Testis (tissue), 2 donors: ENCODE results near the gene ARL15.

Source experiments
- POLR2A ChIP-seq: fragments of 450-650 bp; IDR thresholded peaks from one replicate; pipeline ENCODE4 v1.6.1; 2017; ENCODE audit warnings: antibody characterized with exemption, mild to moderate bottlenecking, moderate library complexity
- TF ChIP-seq, protein P1 (sequence below), 3 experiments: fragments of 450-650 bp in 2 of 3; fragments of 200-600 bp in 1 of 3; sonication (generic) in 1 of 3; IDR thresholded peaks; one replicate each; pipeline ENCODE4 v1.5.1; 2016 to 2019; ENCODE audit warnings: antibody characterized with exemption in 3 of 3, mild to moderate bottlenecking in 2 of 3, moderate library complexity in 1 of 3

DNA sequence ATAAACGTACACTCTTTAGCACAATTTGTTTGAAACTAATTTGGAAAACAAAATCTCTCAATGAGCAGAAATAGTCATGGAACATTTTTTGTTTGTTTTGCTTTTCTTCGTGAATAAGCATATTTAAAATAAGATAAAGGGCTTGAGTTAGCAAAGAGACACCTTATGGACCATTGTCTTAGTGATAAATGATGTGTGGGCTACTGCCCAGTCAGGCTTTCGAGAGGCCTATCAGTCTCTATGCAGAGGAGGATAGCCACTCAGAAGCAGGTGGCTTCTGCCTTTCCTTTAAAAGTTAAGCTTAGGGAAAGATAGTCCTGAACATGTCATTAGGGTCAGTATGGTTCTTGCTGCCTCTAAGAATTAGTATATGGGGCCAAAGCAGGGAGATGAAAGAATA lies 2.1 kb upstream of the ARL15 start:
- TF ChIP-seq, protein P1, sequence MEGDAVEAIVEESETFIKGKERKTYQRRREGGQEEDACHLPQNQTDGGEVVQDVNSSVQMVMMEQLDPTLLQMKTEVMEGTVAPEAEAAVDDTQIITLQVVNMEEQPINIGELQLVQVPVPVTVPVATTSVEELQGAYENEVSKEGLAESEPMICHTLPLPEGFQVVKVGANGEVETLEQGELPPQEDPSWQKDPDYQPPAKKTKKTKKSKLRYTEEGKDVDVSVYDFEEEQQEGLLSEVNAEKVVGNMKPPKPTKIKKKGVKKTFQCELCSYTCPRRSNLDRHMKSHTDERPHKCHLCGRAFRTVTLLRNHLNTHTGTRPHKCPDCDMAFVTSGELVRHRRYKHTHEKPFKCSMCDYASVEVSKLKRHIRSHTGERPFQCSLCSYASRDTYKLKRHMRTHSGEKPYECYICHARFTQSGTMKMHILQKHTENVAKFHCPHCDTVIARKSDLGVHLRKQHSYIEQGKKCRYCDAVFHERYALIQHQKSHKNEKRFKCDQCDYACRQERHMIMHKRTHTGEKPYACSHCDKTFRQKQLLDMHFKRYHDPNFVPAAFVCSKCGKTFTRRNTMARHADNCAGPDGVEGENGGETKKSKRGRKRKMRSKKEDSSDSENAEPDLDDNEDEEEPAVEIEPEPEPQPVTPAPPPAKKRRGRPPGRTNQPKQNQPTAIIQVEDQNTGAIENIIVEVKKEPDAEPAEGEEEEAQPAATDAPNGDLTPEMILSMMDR (IDR thresholded peaks at IDR 0.05), result no peak
- TF ChIP-seq POLR2A, result no peak
